GM21528 (cell line): ENCODE data around the gene CREB1.
"Not testable (repeated sequence)": the region's sequence is repeated elsewhere in the genome, so short reads cannot be mapped to it uniquely, and the experiment has no call there.

Source experiments
- ATAC-seq: cut with Tn5 transposase; IDR thresholded peaks from one replicate; pipeline ENCODE4 v1.9.1; 2021; ENCODE audit warnings: mild to moderate bottlenecking, moderate library complexity; ENCODE audit not compliant: unreplicated experiment, low FRiP score

Gene CREB1

DNA sequence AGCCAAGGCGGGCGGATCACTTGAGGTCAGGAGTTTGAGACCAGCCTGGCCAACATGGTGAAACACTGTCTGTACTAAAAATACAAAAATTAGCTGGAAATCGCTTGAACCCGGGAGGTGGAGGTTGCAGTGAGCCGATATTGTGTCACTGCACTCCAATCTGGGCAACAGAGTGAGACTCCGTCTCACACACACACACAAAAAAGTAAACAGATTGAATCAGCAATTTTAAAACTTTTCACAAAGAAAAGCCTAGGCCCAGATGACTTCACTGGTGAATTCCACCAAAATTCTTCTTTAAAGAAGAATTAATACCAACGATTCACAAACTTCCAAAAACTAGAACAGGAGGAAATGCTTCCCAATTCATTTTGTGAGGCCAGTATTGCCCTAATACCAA, 116.8 kb downstream of the CREB1 start:
- ATAC-seq = not testable (repeated sequence)
